HG02852 (cell line): ENCODE results near the gene ANTKMT.
"Not testable (repeated sequence)": the region's sequence is repeated elsewhere in the genome, so short reads cannot be mapped to it uniquely, and the experiment has no call there.

Source experiments
- ATAC-seq: cut with Tn5 transposase; IDR thresholded peaks from one replicate; pipeline ENCODE4 v1.9.1; 2021; ENCODE audit warnings: mild to moderate bottlenecking, moderate library complexity; ENCODE audit not compliant: unreplicated experiment

Gene ANTKMT

DNA sequence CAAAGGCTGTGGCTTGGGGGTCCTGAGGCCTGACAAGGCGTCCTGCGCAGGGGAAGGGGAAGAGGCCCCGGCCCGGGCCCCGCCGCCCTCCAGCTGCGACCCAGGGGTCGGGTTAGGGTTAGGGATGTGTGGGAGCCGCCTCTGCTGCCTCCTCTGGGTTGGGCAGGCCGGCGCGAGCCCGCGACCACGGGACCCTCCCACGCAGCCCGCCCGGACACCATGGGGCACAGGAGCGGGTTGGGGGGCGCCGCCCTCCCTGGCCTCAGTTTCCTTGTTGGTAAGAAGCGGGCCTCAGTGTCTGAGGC is 19.5 kb downstream of the ANTKMT start:
- ATAC-seq, result no peak

GRCh38 chr16:740764-741505 is 20.0 kb downstream of the ANTKMT start, which contains the start of gene CIAO3:
TSS of gene CIAO3 (minus strand) at chr16:740997. CDS start at chr16:740985, 12 bp downstream.
- peak; percentile 60 for ATAC-seq

DNA sequence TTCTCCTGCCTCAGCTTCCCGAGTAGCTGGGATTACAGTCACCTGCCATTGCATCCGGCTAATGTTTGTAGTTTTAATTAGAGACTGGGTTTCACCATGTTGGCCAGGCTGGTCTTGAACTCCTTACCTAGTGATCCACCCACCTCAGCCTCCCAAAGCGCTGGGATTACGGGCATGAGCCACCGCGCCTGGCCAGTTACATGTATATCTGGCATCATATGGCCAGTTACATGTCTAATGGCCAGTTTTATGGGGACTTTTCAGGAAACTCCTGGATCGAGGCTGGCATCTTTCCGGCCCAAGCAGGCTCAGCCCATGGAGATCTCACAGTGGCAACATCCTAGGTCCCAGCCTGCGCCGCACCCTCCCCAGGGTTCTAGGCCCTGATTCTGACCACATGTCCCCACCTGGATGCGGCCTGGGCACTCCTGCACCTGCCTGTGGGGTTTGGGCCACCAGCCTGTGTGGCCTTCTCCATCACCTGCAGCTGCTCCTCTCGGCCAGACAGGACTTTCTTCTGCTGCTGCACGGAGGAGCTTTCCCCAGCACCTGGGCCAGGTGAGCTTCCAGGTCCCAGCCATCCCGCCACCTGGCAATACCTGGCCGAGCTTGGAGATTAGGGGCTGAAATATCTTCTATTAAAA is 21.2 kb downstream of the ANTKMT start:
- no peak for ATAC-seq

DNA sequence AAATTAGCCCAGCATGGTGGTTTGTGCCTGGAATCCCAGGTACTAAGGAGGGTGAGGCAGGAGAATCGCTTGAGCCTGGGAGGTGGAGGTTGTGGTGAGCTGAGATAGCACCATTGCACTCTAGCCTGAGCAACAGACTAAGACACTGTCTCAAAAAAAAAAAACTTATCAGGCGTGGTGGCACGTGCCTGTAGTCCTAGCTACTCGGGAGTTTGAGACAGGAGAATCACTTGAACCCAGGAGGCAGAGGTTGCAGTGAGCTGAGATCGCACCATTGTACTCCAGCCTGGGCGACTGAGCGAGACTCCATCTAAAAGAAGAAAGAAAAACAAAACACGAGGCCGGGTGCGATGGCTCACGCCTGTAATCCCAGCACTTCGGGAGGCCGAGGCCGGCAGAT is 21.9 kb downstream of the ANTKMT start:
- ATAC-seq, result not testable (repeated sequence)

GRCh38 chr16:743794-744500 is 23.0 kb downstream of the ANTKMT start:
- no peak for ATAC-seq

DNA sequence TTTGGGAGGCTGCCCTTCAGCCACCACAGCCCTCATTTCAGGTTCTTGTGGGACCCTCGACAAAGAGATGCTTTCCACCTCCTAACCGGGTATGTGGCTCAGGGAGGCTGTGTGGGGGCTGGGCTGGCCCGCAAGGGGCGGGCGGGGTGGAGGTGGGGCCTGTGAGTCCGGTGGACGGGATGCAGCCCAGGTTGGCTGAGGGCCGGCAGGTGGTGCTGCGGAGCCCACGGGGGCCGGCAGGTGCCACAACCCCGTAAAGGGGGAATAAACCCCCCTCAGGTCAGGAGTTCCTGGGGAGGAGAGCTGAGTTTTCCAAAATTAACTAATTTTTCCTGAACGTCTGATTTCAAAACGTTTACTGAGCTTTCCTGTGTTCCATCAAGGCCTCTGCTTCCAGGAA is 24.8 kb downstream of the ANTKMT start:
- no peak for ATAC-seq

- no peak for ATAC-seq
Observed at GRCh38 chr16:746637-747036, 25.7 kb downstream of the ANTKMT start.

- no peak for ATAC-seq
Observed at GRCh38 chr16:747978-748746, 27.2 kb downstream of the ANTKMT start.

DNA sequence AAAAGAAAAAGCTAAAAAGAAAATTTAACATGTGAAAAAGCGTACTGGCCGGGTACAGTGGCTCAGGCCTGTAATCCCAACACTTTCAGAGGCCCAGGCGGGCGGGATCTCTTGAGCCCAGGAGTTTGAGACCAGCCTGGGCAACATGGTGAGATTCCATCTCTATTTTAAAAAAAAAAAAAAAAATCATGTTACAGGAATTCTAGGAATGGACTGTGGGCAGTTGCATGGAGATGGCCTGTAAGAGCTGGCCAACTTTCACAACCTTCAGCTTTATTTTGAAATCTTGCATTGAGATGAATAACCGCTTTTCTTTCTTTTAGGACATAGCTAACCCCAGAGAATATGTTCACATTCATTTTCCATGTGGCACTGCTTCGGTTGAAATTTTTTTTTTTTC is 28.1 kb downstream of the ANTKMT start:
- ATAC-seq, result no peak

- no peak for ATAC-seq
Observed at GRCh38 chr16:750485-750884, 29.5 kb downstream of the ANTKMT start.

DNA sequence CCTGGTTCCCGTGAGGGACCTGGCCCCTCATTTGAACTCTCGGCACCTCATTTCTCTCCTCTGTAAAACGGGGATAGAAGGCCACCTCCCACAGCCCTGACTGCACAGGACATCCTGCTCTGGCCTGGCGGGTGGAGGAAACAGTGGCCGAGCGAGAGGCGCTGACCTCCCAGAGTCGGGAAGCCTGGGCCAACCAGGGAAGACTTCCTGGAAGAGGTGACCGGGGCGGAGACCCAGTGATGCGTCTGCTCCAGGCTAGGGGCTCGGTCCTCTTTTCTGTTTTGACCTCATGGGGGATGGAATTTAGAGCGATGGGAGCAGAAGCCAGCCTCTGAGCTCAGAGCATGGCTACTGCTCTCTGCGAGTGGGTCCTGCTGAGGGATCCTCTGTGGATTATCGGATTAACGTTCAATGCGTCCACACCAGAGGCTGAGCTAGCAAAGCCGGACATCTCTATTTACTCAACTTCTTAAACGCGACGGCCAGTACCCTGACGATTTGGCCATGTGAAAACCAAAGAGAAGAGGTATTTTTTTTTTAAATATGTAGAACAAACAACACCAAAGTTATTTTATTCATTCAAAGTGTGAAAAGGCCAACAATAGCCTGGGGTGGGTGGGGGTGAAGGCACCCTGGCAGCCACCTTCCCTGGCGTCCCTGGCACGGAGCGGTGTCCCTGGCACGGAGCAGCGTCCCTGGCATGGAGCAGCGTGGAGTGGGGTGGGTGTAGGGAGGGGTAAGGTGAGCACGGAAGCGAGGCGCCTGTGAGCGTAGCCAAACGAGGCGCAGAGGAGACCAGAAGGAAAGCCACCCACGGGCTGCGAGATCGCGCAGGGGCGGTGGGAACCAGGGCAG is 30.4 kb downstream of the ANTKMT start:
- no peak for ATAC-seq

DNA sequence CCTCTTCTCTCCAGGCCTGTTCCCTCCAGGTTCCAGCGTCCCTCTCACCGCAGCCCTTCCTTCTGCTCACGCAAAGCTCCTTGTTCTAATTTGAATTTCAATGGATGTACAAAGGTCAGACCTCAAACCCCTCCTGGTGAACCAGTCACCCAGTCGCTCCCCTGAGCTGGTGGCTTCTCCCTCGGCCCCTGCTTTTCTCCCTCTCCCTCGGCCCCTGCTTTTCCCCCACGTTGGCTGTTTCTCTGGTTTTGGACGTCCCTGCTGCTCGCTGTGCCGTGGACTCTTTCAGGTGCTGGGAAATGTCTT is 31.0 kb downstream of the ANTKMT start:
- ATAC-seq, result no peak

DNA sequence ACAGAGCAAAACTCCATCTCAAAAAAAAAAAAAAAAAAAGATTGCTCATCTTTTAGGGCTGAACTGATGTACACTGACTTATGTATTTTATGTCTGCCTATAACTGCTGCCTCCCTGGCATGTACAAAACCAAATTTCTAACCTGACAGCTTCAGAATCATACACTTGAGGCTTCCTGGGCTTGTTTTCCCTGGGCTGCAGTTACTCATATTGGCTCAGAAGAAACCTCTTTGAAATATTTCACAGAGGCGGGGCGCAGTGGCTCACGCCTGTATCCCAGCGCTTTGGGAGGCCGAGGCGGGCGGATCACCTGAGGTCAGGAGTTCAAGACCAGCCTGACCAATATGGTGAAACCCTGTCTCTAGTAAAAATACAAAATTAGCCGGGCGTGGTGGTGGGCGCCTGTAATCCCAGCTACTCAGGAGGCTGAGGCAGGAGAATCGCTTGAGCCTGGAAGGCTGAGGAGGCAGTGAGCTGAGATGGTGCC is 33.2 kb downstream of the ANTKMT start:
- ATAC-seq, result not testable (repeated sequence)

GRCh38 chr16:754656-755055 is 33.7 kb downstream of the ANTKMT start:
- no peak for ATAC-seq

- ATAC-seq, result no peak
Observed at GRCh38 chr16:756428-756827, 35.5 kb downstream of the ANTKMT start.

- no peak for ATAC-seq
Observed at GRCh38 chr16:759110-759910, 38.4 kb downstream of the ANTKMT start.

DNA sequence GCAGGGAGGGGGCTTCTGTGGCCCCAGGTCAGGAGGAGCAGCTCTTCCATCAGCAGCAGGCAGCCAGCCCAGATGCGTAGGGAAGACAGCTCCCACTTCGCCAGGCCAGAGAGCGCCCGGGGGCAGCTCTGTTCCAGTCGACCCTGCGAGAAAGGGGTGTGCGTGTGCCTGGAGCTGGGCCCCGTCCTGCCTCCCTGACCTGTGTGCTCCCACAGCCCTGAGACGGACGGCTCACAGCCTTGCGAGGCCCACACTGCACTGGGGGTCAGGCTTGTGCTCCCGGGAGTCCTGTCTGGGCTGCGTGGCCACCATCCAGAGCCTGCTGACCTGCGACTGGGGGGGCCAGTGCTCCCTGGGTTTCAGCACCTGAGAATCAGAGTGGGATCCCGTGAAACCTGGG is 39.1 kb downstream of the ANTKMT start:
- ATAC-seq, result no peak

- no peak for ATAC-seq
Observed at GRCh38 chr16:760545-761343, 39.8 kb downstream of the ANTKMT start, which contains the start of gene MSLN. TSS of gene MSLN (plus strand) at chr16:760734. CDS start at chr16:762681, 1,947 bp downstream.
